IMR-90 (cell line): ENCODE data around the gene IL22RA1. TPM values are rescaled to one million over a fixed set of nuclear protein-coding genes. Genes with fewer than 3 reads are reported as not detected.

Experiments used
- ATAC-seq: fragments of 200-7000 bp; cut with Tn5 transposase; 2 replicates; pipeline ENCODE4 v1.9.1; 2020; ENCODE audit warnings: low read depth, mild to moderate bottlenecking, moderate library complexity
- BruUV-seq: library from RNA; stranded (reverse); fragments of 400-500 nt; replicated peaks from 2 replicates; lab custom pipeline; 2021; lab: Mats Ljungman, UMichigan
- CTCF ChIA-PET: fragments of 300-600 bp; formaldehyde crosslinking; extraction: SDS; loops from one replicate; lab custom pipeline; 2021; ENCODE audit warnings: antibody characterized with exemption; lab: Yijun Ruan, JAX
- POLR2A ChIA-PET: fragments of 300-600 bp; sonication (Branson Sonifier 250); formaldehyde crosslinking; loops from one replicate; lab custom pipeline; 2022; ENCODE audit warnings: antibody characterized with exemption; ENCODE audit not compliant: unreplicated experiment; lab: Charles Lee
- DNase-seq: peaks from one replicate; pipeline ENCODE4 v3.0.0; 2013
- H2AFZ ChIP-seq: replicated peaks from 2 replicates; pipeline ENCODE3; 2013; ENCODE audit warnings: low read length, mild to moderate bottlenecking; ENCODE audit not compliant: poor library complexity
- H2AK5ac ChIP-seq: 2 replicates; pipeline ENCODE4 v1.6.1; 2013; ENCODE audit warnings: low read depth, low read length, inconsistent platforms
- H2AK9ac ChIP-seq: replicated peaks from 2 replicates; pipeline ENCODE3; 2013; ENCODE audit warnings: mild to moderate bottlenecking, low read depth, low read length, moderate library complexity; ENCODE audit not compliant: poor library complexity
- H2BK120ac ChIP-seq: 2 replicates; pipeline ENCODE4 v1.6.1; 2013; ENCODE audit warnings: low read depth, low read length, inconsistent platforms
- H2BK15ac ChIP-seq: 3 replicates; pipeline ENCODE4 v1.6.1; 2013; ENCODE audit warnings: low read depth, low read length, inconsistent platforms
- H2BK20ac ChIP-seq: 2 replicates; pipeline ENCODE4 v1.6.1; 2013; ENCODE audit warnings: low read depth, mild to moderate bottlenecking, inconsistent platforms, low read length, moderate library complexity
- H2BK5ac ChIP-seq: 2 replicates; pipeline ENCODE4 v1.6.1; 2013; ENCODE audit warnings: mild to moderate bottlenecking, low read depth, low read length, inconsistent platforms; ENCODE audit not compliant: poor library complexity, severe bottlenecking
- H3K14ac ChIP-seq: replicated peaks from 2 replicates; pipeline ENCODE4 v1.6.1; 2013; ENCODE audit warnings: low read depth, low read length, inconsistent platforms
- H3K18ac ChIP-seq: 2 replicates; pipeline ENCODE4 v1.6.1; 2013; ENCODE audit warnings: low read depth, low read length, control low read depth
- H3K23ac ChIP-seq: 2 replicates; pipeline ENCODE4 v1.6.1; 2013; ENCODE audit warnings: low read depth, low read length, inconsistent platforms
- H3K27ac ChIP-seq: 2 replicates; pipeline ENCODE4 v1.5.1; 2013; ENCODE audit warnings: mild to moderate bottlenecking, control low read depth, low read length; ENCODE audit not compliant: insufficient read depth
- H3K27me3 ChIP-seq: 2 replicates; pipeline ENCODE4 v1.6.1; 2013; ENCODE audit warnings: low read length; ENCODE audit not compliant: control insufficient read depth, insufficient read depth
- H3K36me3 ChIP-seq: 2 replicates; pipeline ENCODE4 v1.6.1; 2013; ENCODE audit warnings: low read length, mixed read lengths; ENCODE audit not compliant: control insufficient read depth, insufficient read depth
- H3K4ac ChIP-seq: 2 replicates; pipeline ENCODE4 v1.6.1; 2013; ENCODE audit warnings: low read depth, low read length, inconsistent platforms
- H3K4me1 ChIP-seq: 2 replicates; pipeline ENCODE4 v1.6.1; 2013; ENCODE audit warnings: low read length, mixed read lengths; ENCODE audit not compliant: control insufficient read depth, insufficient read depth
- H3K4me2 ChIP-seq: 2 replicates; pipeline ENCODE4 v1.6.1; 2013; ENCODE audit warnings: low read depth, mild to moderate bottlenecking, control low read depth, low read length, moderate library complexity
- H3K4me3 ChIP-seq: 2 replicates; pipeline ENCODE4 v1.5.1; 2013; ENCODE audit warnings: low read depth, mild to moderate bottlenecking, control low read depth, low read length, moderate library complexity; ENCODE audit not compliant: insufficient read depth
- H3K56ac ChIP-seq: 2 replicates; pipeline ENCODE4 v1.6.1; 2013; ENCODE audit warnings: low read length, inconsistent platforms; ENCODE audit not compliant: insufficient read depth; ENCODE audit errors: extremely low read depth
- H3K79me1 ChIP-seq, 2 experiments: 2 replicates each; pipeline ENCODE4 v1.6.1; 2013; ENCODE audit warnings: low read length in 2 of 2, inconsistent platforms in 1 of 2, low read depth in 1 of 2
- H3K9ac ChIP-seq: 2 replicates; pipeline ENCODE4 v1.6.1; 2013; ENCODE audit warnings: low read depth, low read length, control low read depth
- H3K9me1 ChIP-seq: 2 replicates; pipeline ENCODE4 v1.6.1; 2013; ENCODE audit warnings: low read length, inconsistent platforms; ENCODE audit not compliant: insufficient read depth
- H3K9me3 ChIP-seq: 2 replicates; pipeline ENCODE4 v1.6.1; 2013; ENCODE audit warnings: low read length; ENCODE audit not compliant: control insufficient read depth, insufficient read depth
- H4K20me1 ChIP-seq: 2 replicates; pipeline ENCODE4 v1.6.1; 2013; ENCODE audit warnings: low read length, inconsistent platforms; ENCODE audit not compliant: insufficient read depth
- H4K5ac ChIP-seq: 2 replicates; pipeline ENCODE4 v1.6.1; 2013; ENCODE audit warnings: mild to moderate bottlenecking, low read depth, low read length, control low read depth
- H4K8ac ChIP-seq, 2 experiments: 2 replicates each; pipeline ENCODE4 v1.6.1; 2013; ENCODE audit warnings: low read depth in 2 of 2, low read length in 2 of 2, control low read depth in 1 of 2, inconsistent platforms in 1 of 2
- H4K91ac ChIP-seq: 2 replicates; pipeline ENCODE4 v1.6.1; 2013; ENCODE audit warnings: low read depth, low read length, inconsistent platforms; ENCODE audit not compliant: insufficient read depth
- BHLHE40 ChIP-seq: fragments of 150-350 bp; IDR thresholded peaks from 2 replicates; pipeline ENCODE4 v1.6.1; 2016; ENCODE audit warnings: mild to moderate bottlenecking, low read depth, low read length
- ELK1 ChIP-seq: fragments of 150-350 bp; IDR thresholded peaks from 2 replicates; pipeline ENCODE4 v1.6.1; 2016; ENCODE audit warnings: low read depth, mild to moderate bottlenecking, low read length, moderate library complexity, borderline replicate concordance
- FOS ChIP-seq: fragments of 150-350 bp; IDR thresholded peaks from 2 replicates; pipeline ENCODE4 v1.6.1; 2016; ENCODE audit warnings: low read depth, low read length
- MAFK ChIP-seq: IDR thresholded peaks from 2 replicates; pipeline ENCODE4 v1.6.1; 2012; ENCODE audit warnings: low read depth, low read length, improper control_type of control experiment
- MAZ ChIP-seq: IDR thresholded peaks from 2 replicates; pipeline ENCODE4 v1.6.1; 2012; ENCODE audit warnings: low read depth, mild to moderate bottlenecking, low read length, improper control_type of control experiment, moderate library complexity, borderline replicate concordance
- MXI1 ChIP-seq: IDR thresholded peaks from 2 replicates; pipeline ENCODE4 v1.6.1; 2012; ENCODE audit warnings: low read depth, mild to moderate bottlenecking, low read length, moderate library complexity, borderline replicate concordance
- NFE2L2 ChIP-seq: fragments of 150-350 bp; IDR thresholded peaks from 2 replicates; pipeline ENCODE4 v1.6.1; 2016; ENCODE audit warnings: low read depth, mild to moderate bottlenecking, low read length
- POLR2A ChIP-seq: IDR thresholded peaks from 2 replicates; pipeline ENCODE4 v1.6.1; 2012; ENCODE audit warnings: mild to moderate bottlenecking, low read depth, low read length
- RCOR1 ChIP-seq: IDR thresholded peaks from 2 replicates; pipeline ENCODE4 v1.6.1; 2012; ENCODE audit warnings: mild to moderate bottlenecking, low read length, improper control_type of control experiment; ENCODE audit not compliant: insufficient replicate concordance
- WGBS, 2 experiments: methylation state at CpG; one replicate each; pipeline versions ENCODE4 v1.1.5 to v1.1.7; 2013; ENCODE audit warnings: missing lambda C conversion rate in 2 of 2; ENCODE audit not compliant: insufficient read length in 1 of 2; ENCODE audit errors: extremely low coverage in 2 of 2; 5-methylcytosine and 5-hydroxymethylcytosine counted together
- dilution Hi-C: fragments of 300-500 bp; cut with HindIII; formaldehyde crosslinking; loops from one replicate; pipeline ENCODE4 v1.14.3; 2018; ENCODE audit warnings: low sequenced_read_pairs; ENCODE audit not compliant: unreplicated experiment
- in situ Hi-C: fragments of 300-500 bp; cut with MboI; formaldehyde crosslinking; loops from 3 replicates; pipeline ENCODE4 v1.14.3; 2019; ENCODE audit warnings: low sequenced_read_pairs, inconsistent platforms, mixed read lengths
- intact Hi-C: fragments of 100-400 bp; cut with micrococcal nuclease; formaldehyde crosslinking; loops from 2 replicates; pipeline ENCODE4 v1.10.0; 2022
- polyA plus RNA-seq, 3 experiments: library from polyadenylated mRNA; depleted of rRNA; stranded (reverse); fragments of >200 nt; gene quantifications; 2 replicates each; pipeline ENCODE4 v1.2.3, GENCODE V29; 2012; ENCODE audit warnings: low replicate concordance in 1 of 3
- total RNA-seq: library from RNA; depleted of rRNA; stranded (reverse); fragments of >200 nt; gene quantifications from 2 replicates; pipeline ENCODE4 v1.2.3, GENCODE V29; 2012
- TF ChIP-seq, protein P1 (sequence below): fragments of 150-350 bp; IDR thresholded peaks from 2 replicates; pipeline ENCODE4 v1.6.1; 2017; ENCODE audit warnings: mild to moderate bottlenecking, antibody characterized with exemption, low read length, low read depth

IL22RA1 gene
- total and polyA plus RNA-seq, 2 of the 4 experiments (the other 2 are of a cell fraction) = not detected

DNA sequence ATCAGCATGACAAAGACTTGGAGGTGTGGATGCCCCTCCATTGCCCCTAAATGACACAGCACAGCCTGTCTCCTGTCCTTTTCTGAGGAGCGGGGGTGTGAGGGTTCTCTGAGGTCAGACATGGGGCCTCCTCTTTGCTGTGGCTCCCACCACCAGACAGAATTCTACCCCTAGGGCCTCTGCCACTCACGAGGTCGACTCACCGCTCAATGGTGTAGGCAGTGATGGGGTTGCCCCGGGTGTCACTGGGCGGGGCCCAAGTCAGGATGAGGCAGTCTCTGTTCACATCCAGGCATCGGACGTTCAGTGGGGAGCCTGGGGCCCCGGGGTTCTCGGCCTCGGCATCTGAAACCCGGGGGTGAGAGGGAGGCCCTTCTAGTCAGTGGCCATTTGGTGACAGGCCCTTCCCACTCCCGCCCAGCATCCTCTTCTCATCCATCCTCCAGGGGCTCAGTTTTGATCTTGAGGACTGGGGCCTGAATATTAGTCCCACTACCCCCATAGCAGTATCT is 50.9 kb downstream of the IL22RA1 start:
- H3K79me1 ChIP-seq = no peaks in the 10 kb centered on the region
- DNase-seq (no peak), ATAC-seq (no peak)
- H3K4me1 ChIP-seq = no peaks in the 10 kb centered on the region
- H3K4ac ChIP-seq = no peak overlapping the region
- H3K4me3 ChIP-seq = no peak overlapping the region
- H3K9me1 ChIP-seq = peaks cover 3% of the 10 kb centered on the region; the same call in 1 of the 2 replicates
- H4K91ac ChIP-seq = no peak overlapping the region
- no peaks in the 10 kb centered on the region; the same call in 1 of the 2 replicates for H4K20me1 ChIP-seq
- H3K18ac ChIP-seq = no peak overlapping the region
- H2AFZ ChIP-seq = no peak overlapping the region
- no peak overlapping the region for H3K4me2 ChIP-seq
- H2BK20ac ChIP-seq = no peak overlapping the region
- H3K14ac ChIP-seq = no peak overlapping the region
- no peak overlapping the region for H2BK15ac ChIP-seq
- dilution Hi-C loops = no loop called here
- no peak overlapping the region for H3K27ac ChIP-seq
- no TSS peak for BruUV-seq
- no peak overlapping the region for H2AK5ac ChIP-seq
- TF ChIP-seq POLR2A (no peak), FOS (no peak), RCOR1 (no peak), BHLHE40 (no peak), NFE2L2 (no peak), MAZ (no peak), MAFK (no peak), MXI1 (no peak), ELK1 (no peak)
- TF ChIP-seq, protein P1, sequence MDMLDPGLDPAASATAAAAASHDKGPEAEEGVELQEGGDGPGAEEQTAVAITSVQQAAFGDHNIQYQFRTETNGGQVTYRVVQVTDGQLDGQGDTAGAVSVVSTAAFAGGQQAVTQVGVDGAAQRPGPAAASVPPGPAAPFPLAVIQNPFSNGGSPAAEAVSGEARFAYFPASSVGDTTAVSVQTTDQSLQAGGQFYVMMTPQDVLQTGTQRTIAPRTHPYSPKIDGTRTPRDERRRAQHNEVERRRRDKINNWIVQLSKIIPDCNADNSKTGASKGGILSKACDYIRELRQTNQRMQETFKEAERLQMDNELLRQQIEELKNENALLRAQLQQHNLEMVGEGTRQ = no peak
- no peak overlapping the region for H3K23ac ChIP-seq
- H2BK5ac ChIP-seq = no peak overlapping the region
- no CpG with 5 or more reads among the region's 13 CpGs for WGBS, 2 experiments
- intact Hi-C loops = no loop called here
- H2AK9ac ChIP-seq = no peak overlapping the region
- no peaks in the 10 kb centered on the region for H3K36me3 ChIP-seq
- H4K8ac ChIP-seq = no peak overlapping the region
- no peak overlapping the region for H3K9ac ChIP-seq
- CTCF ChIA-PET = no interaction called here
- peaks cover 70% of the 10 kb centered on the region for H3K27me3 ChIP-seq
- H3K56ac ChIP-seq = no peak overlapping the region
- no peak overlapping the region for H4K5ac ChIP-seq
- H3K9me3 ChIP-seq = no peaks in the 10 kb centered on the region
- no peak overlapping the region for H2BK120ac ChIP-seq
- POLR2A ChIA-PET = no interaction called here
- in situ Hi-C loops = no loop called here
